Neural progenitor cell (in vitro differentiated cells): ENCODE data around the gene HOXD3. TPM values are rescaled to one million over a fixed set of nuclear protein-coding genes. Genes with fewer than 3 reads are reported as not detected.

Experiments
- DNase-seq: peaks from one replicate; pipeline ENCODE4 v3.0.0-alpha.2; 2016; ENCODE audit warnings: low spot score
- H2AFZ ChIP-seq: fragments of 200-600 bp; sonication (generic); replicated peaks from 2 replicates; pipeline ENCODE4 v1.6.1; 2016; ENCODE audit warnings: antibody characterized with exemption
- H3F3A ChIP-seq: fragments of 200-600 bp; sonication (generic); 2 replicates; pipeline ENCODE4 v1.6.1; 2016; ENCODE audit warnings: antibody characterized with exemption, low read depth
- H3K27ac ChIP-seq: fragments of 200-600 bp; sonication (generic); 2 replicates; pipeline ENCODE4 v1.5.1; 2016; ENCODE audit warnings: mild to moderate bottlenecking
- H3K27me3 ChIP-seq: fragments of 200-600 bp; sonication (generic); 2 replicates; pipeline ENCODE4 v1.6.1; 2016; ENCODE audit warnings: mild to moderate bottlenecking, moderate library complexity
- H3K36me3 ChIP-seq: fragments of 200-600 bp; sonication (generic); 2 replicates; pipeline ENCODE4 v1.5.1; 2016
- H3K4me1 ChIP-seq: fragments of 200-600 bp; sonication (generic); 2 replicates; pipeline ENCODE4 v1.6.1; 2016; ENCODE audit warnings: mixed run types
- H3K4me2 ChIP-seq: fragments of 200-600 bp; sonication (generic); 2 replicates; pipeline ENCODE4 v1.6.1; 2016
- H3K4me3 ChIP-seq: fragments of 200-600 bp; sonication (generic); 2 replicates; pipeline ENCODE4 v1.5.1; 2016
- H3K79me2 ChIP-seq: fragments of 200-600 bp; sonication (generic); 2 replicates; pipeline ENCODE4 v1.6.1; 2016; ENCODE audit warnings: low read depth
- H3K9ac ChIP-seq: fragments of 200-600 bp; sonication (generic); 2 replicates; pipeline ENCODE4 v1.6.1; 2016
- H3K9me3 ChIP-seq: fragments of 200-600 bp; sonication (generic); 2 replicates; pipeline ENCODE4 v1.5.1; 2016; ENCODE audit warnings: low read depth
- H4K20me1 ChIP-seq: fragments of 200-600 bp; sonication (generic); 2 replicates; pipeline ENCODE4 v1.6.1; 2016; ENCODE audit warnings: low read depth
- H3K27ac Mint-ChIP-seq: 3 replicates; pipeline ENCODE4 v1.8.0; 2021; ENCODE audit warnings: mixed read lengths
- H3K27me3 Mint-ChIP-seq: 2 replicates; pipeline ENCODE4 v1.8.0; 2022; ENCODE audit warnings: low read depth, mild to moderate bottlenecking, inconsistent platforms, moderate library complexity, mixed read lengths; ENCODE audit not compliant: insufficient read depth
- H3K36me3 Mint-ChIP-seq: 3 replicates; pipeline ENCODE4 v1.8.0; 2021; ENCODE audit warnings: mixed read lengths
- H3K4me1 Mint-ChIP-seq: 3 replicates; pipeline ENCODE4 v1.8.0; 2021; ENCODE audit warnings: mixed read lengths
- H3K4me3 Mint-ChIP-seq: 3 replicates; pipeline ENCODE4 v1.8.0; 2021; ENCODE audit warnings: mild to moderate bottlenecking, moderate library complexity, mixed read lengths
- H3K9me3 Mint-ChIP-seq: 3 replicates; pipeline ENCODE4 v1.8.0; 2020; ENCODE audit warnings: mixed read lengths
- CTCF ChIP-seq: fragments of 200-600 bp; sonication (generic); IDR thresholded peaks from 2 replicates; pipeline ENCODE4 v1.5.1; 2017; ENCODE audit warnings: antibody characterized with exemption, mild to moderate bottlenecking
- EZH2 ChIP-seq: fragments of 200-600 bp; sonication (generic); IDR thresholded peaks from 2 replicates; pipeline ENCODE4 v1.6.1; 2017; ENCODE audit warnings: antibody characterized with exemption, mild to moderate bottlenecking, moderate library complexity
- EZH2phosphoT487 ChIP-seq: fragments of 200-600 bp; sonication (generic); IDR thresholded peaks from 2 replicates; pipeline ENCODE4 v1.6.1; 2017; ENCODE audit warnings: antibody characterized with exemption
- total RNA-seq: library from RNA; depleted of rRNA; stranded (reverse); fragments of >200 nt; gene quantifications from 2 replicates; pipeline ENCODE4 v1.2.3, GENCODE V29; 2015; ENCODE audit warnings: low replicate concordance

The HOXD3 gene
- total RNA-seq, 1 donor from 2014 or later: not detected

DNA sequence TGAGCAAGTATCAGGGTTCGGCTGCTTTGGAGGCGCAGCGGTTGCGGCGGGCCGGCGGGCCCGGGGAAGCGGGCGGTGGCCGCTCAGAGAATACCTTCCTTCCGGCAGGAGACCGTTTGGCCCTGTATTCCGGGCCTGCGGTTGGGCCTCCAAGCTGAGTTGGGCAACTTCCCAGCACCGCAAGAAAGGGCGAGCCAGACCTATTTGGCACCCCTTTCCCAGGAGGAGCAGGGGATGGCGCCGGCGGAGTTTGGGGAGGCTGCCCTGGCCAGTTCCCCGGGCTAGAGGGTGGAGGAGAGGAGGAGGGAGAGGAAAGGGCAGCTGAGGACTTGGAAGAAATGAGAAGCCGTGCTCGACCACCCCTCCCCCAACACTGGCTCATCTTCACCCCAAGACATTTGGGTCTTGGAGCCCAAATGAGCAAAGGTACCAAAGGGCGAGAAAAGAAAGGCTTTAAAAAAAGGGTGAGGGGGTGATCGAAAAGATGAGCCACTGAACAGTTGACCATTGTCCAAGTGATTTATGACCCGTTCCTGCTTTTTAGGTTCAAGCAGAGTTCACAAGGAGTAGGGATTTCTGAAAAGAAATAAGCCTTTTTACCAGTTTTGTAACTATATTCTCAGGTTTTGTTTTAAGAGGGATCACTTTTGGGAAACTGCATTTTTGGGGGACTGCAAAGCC, 8.4 kb downstream of the HOXD3 start:
- H3K27ac ChIP-seq: no peak overlapping the region

DNA sequence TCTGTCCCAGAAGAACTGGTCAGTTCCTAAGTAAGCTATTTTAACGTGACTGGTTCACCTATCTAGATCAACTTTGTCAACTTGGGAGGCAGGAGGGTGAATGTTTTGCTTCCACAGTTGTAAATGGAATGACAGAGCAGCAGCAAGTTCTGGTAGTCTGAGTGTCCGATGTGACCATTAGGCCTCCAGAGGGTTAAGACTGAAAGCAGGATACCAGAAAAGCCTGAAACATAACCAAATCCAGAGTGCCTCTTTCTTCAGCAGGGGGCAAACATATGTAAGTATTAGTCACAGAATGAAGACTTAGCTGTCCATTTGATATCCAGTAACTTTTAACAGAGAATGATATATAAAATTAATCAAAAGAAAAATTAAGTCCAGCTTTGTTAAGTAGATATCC, 9.2 kb downstream of the HOXD3 start:
- H2AFZ ChIP-seq: no peak overlapping the region
- Mint-ChIP-seq H3K27me3 (peaks cover 87% of the 10 kb centered on the region), H3K9me3 (peaks cover 14% of the 10 kb centered on the region), H3K27ac (no peak overlapping the region), H3K36me3 (no peaks in the 10 kb centered on the region), H3K4me3 (no peak overlapping the region), H3K4me1 (no peaks in the 10 kb centered on the region)
- H3K27ac ChIP-seq: no peak overlapping the region
- TF ChIP-seq CTCF (no peak), EZH2phosphoT487 (no peak), EZH2 (no peak)
- peaks cover 100% of the 10 kb centered on the region for H3K27me3 ChIP-seq
- no peaks in the 10 kb centered on the region for H3K36me3 ChIP-seq
- H3K4me2 ChIP-seq: no peak overlapping the region
- no peaks in the 10 kb centered on the region for H3F3A ChIP-seq
- H3K9ac ChIP-seq: no peak overlapping the region
- no peaks in the 10 kb centered on the region for H3K4me1 ChIP-seq
- DNase-seq: no peak
- H3K79me2 ChIP-seq: no peaks in the 10 kb centered on the region
- H4K20me1 ChIP-seq: peaks cover 91% of the 10 kb centered on the region
- H3K9me3 ChIP-seq: no peaks in the 10 kb centered on the region
- no peak overlapping the region for H3K4me3 ChIP-seq

More for the DNA sequence above, 8.4 kb downstream of the HOXD3 start:
- H3K27me3 Mint-ChIP-seq: peaks cover 87% of the 10 kb centered on the region
- peaks cover 14% of the 10 kb centered on the region for H3K9me3 Mint-ChIP-seq
- H3K4me3 ChIP-seq: no peak overlapping the region
- H2AFZ ChIP-seq: no peak overlapping the region
- no peak overlapping the region for H3K27ac Mint-ChIP-seq
- H3K4me2 ChIP-seq: no peak overlapping the region
- H3K9me3 ChIP-seq: no peaks in the 10 kb centered on the region
- H3K36me3 Mint-ChIP-seq: no peaks in the 10 kb centered on the region
- peak overlapping the region; percentile 55 for H3K4me3 Mint-ChIP-seq
- H3F3A ChIP-seq: no peaks in the 10 kb centered on the region
- H3K4me1 ChIP-seq: no peaks in the 10 kb centered on the region
- H3K27me3 ChIP-seq: peaks cover 100% of the 10 kb centered on the region
- no peak overlapping the region for H3K9ac ChIP-seq
- no peaks in the 10 kb centered on the region for H3K4me1 Mint-ChIP-seq
- TF ChIP-seq EZH2phosphoT487 (peak; percentile 80), EZH2 (peak; percentile 99), CTCF (no peak)
- peak; percentile 37 for DNase-seq
- peaks cover 90% of the 10 kb centered on the region for H4K20me1 ChIP-seq
- H3K36me3 ChIP-seq: no peaks in the 10 kb centered on the region
- H3K79me2 ChIP-seq: no peaks in the 10 kb centered on the region

DNA sequence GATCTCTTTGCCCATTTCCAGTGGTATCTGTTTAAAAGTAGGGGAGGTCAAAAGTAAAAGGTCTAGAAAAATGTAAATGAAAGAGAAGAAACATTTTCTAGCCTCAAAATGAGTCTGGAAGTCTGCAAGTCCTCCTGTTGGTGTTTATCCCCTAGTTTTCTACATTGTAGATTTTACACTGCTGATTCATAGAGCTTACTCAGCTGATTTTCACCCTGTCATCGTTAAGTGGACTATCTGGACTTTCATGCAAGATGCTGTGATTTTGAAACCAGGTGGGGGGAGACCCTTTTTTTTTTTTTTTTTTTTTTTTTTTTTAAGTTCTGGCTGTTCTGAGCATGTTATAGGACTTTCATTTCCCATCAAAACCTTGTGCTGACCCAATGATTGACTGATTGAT, 10.3 kb downstream of the HOXD3 start:
- DNase-seq: no peak
- Histone ChIP-seq H3F3A (no peaks in the 10 kb centered on the region), H3K9ac (no peak overlapping the region), H4K20me1 (peaks cover 90% of the 10 kb centered on the region), H3K27me3 (peaks cover 100% of the 10 kb centered on the region), H3K4me1 (no peaks in the 10 kb centered on the region), H2AFZ (no peak overlapping the region), H3K4me3 (no peak overlapping the region), H3K27ac (no peak overlapping the region), H3K9me3 (no peaks in the 10 kb centered on the region), H3K36me3 (no peaks in the 10 kb centered on the region), H3K4me2 (no peak overlapping the region), H3K79me2 (no peaks in the 10 kb centered on the region)
- H3K4me1 Mint-ChIP-seq: no peaks in the 10 kb centered on the region
- peaks cover 15% of the 10 kb centered on the region for H3K9me3 Mint-ChIP-seq
- no peaks in the 10 kb centered on the region for H3K36me3 Mint-ChIP-seq
- no peak overlapping the region for H3K4me3 Mint-ChIP-seq
- peaks cover 83% of the 10 kb centered on the region for H3K27me3 Mint-ChIP-seq
- H3K27ac Mint-ChIP-seq: no peak overlapping the region
- TF ChIP-seq EZH2 (peak; percentile 4), EZH2phosphoT487 (no peak)

GRCh38 chr2:176169181-176169580, 12.1 kb downstream of the HOXD3 start:
- H2AFZ ChIP-seq: no peak overlapping the region
- no peak for DNase-seq
- H3K4me1 ChIP-seq: no peaks in the 10 kb centered on the region
- Mint-ChIP-seq H3K4me3 (no peak overlapping the region), H3K27me3 (peaks cover 86% of the 10 kb centered on the region), H3K4me1 (peaks cover 8% of the 10 kb centered on the region), H3K36me3 (no peaks in the 10 kb centered on the region), H3K9me3 (peaks cover 13% of the 10 kb centered on the region), H3K27ac (no peak overlapping the region)
- no peaks in the 10 kb centered on the region for H3K36me3 ChIP-seq
- H3K9me3 ChIP-seq: no peaks in the 10 kb centered on the region
- no peak overlapping the region for H3K9ac ChIP-seq
- no peaks in the 10 kb centered on the region for H3K79me2 ChIP-seq
- no peak overlapping the region for H3K4me2 ChIP-seq
- H3F3A ChIP-seq: no peaks in the 10 kb centered on the region
- no peak overlapping the region for H3K27ac ChIP-seq
- peaks cover 100% of the 10 kb centered on the region for H3K27me3 ChIP-seq
- no peak overlapping the region for H3K4me3 ChIP-seq
- H4K20me1 ChIP-seq: peaks cover 90% of the 10 kb centered on the region
- TF ChIP-seq CTCF: no peak
- no peak for TF ChIP-seq EZH2phosphoT487
- no peak for TF ChIP-seq EZH2
